HG02642 (cell line): ENCODE measurements around the gene MANEAL.

ENCODE experiments used
- ATAC-seq: cut with Tn5 transposase; IDR thresholded peaks from one replicate; pipeline ENCODE4 v1.9.1; 2021; ENCODE audit warnings: mild to moderate bottlenecking; ENCODE audit not compliant: unreplicated experiment, poor library complexity

The MANEAL gene

DNA sequence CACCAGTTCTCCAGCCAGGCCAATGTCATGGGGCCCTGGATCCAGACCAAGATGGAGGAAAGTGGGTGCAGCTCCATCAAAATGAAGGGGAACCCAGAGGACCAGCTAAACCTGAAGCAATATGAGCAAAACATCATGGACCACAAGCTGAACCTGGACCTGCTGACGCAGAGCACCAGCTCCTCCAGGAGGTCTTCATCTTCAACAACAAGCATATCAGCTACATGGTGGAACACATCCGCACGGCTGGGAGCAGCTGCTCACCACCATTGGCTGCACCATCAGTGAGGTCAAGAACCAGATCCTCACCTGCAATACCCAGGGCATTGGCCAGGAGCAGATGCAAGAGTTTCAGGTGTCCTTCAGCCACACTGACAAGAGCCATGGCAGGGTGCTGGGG is 15.0 kb upstream of the MANEAL start:
- no peak for ATAC-seq

DNA sequence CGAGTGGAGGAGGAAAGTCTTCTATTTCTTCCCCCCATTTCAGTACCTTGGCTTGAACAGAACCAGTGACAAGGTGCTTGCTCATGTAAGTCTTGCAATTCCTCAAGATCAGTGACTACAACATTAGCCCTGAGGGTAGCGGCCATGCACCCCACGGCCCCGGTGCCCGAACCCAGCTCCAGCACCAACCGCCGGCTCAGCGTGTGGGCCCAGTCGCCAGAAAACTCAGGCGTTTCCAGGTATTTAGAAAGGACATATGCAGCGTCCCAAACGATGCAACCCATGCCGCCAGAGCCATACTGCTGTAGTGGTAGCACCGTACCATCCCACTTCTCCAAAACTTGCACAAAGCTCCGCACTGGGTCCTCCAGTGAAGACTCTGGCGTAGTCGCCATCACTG is 11.2 kb upstream of the MANEAL start:
- ATAC-seq: no peak

DNA sequence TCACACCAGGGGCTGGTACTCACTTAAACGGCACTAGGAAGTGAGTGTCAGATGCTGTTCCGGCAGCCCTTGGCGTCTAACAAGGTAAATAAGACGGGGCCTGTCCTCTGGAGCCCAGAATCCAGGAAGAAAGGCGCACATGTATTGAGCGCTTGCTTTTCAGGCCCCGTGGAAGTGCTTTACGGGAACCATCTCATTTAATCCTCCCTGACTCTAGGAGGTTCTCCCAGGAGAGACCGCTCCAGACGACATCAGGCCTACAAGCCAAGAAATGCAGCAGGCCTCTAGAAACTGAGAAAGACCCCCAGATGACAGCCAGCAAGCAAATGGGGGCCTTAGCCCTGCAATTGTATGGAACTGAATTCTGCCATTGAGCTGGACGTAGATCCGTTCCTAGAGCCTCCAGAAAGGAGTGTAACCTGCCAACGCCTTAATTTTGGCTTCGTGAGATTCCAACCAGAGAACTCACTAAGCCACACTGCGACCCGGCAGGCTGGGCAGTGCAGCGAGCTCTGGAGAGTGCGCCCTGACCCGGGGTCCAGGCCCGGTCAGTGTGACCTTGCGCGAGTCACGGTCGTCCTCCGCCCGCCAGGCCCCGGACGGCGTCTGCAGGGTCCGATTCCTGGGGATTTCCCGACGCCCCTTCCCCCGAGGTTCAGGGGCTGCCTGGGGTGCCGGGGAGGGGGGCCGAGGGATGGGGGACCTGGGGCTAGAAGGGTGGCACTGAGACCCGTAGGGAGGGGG is 532 bp upstream of the MANEAL start:
- ATAC-seq: no peak

DNA sequence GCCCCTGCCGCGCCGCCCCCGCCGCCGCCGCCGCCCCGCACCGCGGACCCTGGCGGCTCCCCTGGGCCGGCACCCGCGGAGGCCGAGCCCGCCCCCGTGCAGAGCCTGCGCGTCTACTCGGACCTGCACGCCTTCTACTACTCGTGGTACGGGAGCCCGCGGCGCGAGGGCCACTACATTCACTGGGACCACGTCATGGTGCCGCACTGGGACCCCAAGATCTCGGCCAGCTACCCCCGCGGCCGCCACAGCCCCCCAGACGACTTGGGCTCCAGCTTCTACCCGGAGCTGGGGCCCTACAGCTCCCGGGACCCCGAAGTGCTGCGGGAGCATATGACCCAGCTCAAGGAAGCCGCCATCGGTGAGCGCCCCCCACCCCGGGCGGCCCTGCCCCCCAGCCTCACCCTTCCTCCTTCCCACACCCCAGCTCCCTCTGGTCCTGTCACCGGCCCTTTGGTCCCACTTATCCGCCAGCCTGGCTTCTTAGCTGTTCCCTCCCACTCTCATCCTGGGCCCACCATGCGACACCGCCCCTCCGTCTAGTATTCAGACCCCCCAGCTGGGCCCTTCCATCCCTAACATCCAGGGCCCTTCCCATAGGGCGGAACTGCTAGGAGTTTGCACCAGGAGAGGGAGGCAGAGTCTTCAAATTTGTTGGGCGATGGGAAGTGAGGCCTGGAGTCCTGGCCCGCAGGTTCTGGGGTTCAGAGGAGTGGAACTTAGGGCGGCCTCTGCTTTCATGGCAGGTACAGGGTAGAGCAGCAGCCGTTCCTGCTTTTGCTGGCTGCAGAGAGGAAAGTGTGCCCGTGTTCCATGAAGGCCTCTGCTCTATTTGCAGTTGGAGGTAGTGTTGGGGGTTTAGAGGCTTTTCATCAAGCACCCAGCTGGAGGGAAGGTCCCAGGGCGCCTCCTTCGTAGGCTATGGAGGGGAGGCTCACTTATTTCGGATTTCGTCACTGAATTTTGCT is 1.0 kb downstream of the MANEAL start:
- ATAC-seq: peak; percentile 35

DNA sequence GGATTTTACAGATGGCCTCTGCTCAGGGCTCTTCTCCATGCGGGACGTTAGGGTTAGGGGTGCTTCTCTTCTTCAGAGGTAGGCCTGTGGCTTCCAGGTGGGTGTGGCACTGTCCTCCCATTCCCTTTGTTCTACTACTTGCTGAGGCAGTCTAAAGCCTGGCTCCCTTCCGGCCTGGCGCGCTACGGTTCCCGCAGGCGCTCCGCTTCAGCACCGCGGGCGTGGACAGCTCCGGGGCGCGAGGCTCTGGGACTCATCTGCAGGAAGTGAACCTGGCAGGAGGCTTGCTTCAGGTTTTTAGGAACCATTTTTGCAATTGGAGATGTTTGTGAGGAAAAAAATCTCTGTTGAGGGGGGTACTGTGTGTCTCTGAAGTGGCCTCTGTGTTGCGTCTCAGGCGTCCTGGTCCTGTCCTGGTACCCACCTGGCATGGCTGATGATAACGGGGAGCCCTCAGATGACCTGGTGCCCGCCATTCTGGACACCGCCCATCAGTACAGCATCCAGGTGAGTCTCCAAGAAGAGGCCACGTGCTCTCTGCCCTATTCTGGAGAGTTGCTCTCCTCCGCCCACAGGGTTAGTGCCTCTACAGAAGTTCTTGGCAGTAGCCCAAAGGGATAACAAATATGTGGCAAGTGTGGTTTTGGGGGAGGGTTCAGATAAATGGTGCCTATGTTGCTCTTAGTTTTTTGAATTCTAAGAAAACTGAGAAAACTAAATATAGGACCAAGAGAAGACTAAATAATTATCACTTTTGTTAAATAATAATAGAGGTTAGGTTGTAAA is 1.9 kb downstream of the MANEAL start:
- ATAC-seq: no peak

DNA sequence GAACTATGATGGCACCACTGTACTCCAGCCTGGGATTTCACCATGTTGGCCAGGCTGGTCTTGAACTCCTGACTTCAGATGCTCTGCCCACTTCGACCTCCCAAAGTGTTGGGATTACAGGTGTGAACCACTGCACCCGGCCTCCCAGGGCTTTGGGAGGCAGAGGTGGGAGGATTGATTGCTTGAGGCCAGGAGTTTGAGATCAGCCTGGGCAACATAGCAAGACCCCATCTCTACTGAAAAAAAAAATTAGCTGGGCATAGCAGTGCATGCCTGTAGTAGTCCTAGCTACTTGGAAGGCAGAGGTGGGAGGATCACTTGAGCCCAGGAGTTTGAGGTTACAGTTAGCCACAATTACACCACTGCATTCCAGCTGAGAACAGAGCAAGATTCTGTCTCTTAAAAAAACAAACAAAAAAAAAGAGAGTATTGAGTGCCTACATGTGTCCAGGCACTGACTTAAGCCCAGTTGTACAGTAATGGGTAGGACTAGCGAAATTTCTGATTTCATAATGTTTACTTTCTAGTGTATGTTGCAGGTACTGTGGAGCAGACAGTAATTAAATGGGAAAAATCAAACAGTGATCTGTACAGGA is 4.2 kb downstream of the MANEAL start:
- no peak for ATAC-seq

DNA sequence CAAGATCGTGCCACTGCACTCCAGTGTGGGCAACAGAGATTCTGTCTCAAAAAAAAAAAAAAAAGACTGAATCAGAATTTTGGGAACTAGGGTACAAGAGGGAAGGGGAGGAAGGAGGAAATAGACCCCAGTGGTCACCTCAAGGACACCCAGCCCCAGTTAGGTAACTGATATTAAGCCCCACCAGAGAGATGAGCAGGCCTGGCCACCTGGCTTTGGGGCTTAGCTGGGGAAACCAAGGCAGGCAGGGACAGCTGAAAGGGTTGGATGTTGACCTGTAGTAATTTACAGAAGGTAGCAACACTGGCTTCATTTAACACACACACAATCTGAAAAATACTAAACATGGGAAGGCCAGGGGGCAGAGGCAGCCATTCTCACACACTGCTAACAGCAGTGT is 8.8 kb downstream of the MANEAL start:
- no peak for ATAC-seq

DNA sequence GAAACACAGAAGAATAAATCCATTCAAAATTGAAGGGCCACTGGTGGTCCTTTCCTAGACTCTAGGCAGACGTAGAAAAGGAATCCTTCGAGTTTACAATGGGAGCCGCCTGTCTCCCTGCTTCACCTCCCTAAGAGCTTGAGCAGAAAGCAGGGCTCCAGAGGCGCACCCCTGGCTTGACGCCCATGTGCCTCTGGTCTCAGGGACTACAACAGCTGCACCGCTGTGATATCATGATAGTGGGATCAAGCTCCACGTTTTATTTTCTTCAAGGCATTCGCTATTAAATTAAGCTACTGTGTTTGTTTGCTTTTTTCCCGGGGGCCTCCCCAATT is 13.5 kb downstream of the MANEAL start:
- ATAC-seq: no peak

DNA sequence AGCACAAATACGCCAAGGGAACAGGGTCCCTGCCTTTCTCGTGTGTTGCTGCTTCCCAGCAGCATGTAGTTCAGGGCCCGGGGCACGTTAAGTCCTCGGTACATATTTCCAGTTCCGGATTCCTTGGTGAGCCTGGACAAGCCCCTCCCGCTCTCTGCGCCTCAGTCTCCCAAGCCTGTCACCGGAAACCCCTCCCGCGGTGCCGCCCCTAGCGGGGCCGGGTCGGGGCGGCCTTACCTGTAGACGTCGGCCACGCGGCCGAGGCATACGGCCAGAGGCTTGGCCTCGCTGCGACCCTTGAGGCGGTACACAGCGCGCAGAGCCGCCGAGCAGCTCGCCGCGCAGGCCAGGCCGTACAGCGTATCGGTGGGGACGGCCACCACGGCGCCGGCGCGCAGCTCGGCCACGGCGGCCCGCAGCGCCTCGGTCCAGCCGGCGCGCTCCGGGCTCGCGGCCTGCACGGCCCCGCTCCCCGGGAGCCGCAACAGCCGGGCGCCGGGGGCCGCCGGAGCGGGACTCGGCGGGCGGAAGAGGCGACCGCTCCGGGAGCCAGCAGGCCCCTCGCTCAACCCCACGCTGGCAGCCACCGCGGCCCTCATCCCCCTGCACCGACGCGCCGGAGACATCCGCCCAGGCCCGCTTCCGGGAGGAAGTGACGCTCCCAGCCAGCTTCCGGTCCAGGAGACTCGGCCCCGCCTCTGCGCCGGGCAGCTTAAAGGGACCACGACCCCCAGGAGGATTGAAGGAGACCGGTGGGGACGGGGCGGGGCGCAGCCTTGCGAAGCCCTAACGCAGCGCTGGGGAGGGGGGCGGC is 14.1 kb downstream of the MANEAL start, which contains the start of the genes C1orf122 and YRDC:
Gene C1orf122 (plus strand): TSS at position 236 of the 814 bp plus-strand sequence. CDS start 615 bp downstream, outside the sequence.
Gene YRDC (minus strand): TSS at position 654 of the 814 bp plus-strand sequence. CDS start 28 bp downstream, at position 626.
- peak; percentile 91 for ATAC-seq

DNA sequence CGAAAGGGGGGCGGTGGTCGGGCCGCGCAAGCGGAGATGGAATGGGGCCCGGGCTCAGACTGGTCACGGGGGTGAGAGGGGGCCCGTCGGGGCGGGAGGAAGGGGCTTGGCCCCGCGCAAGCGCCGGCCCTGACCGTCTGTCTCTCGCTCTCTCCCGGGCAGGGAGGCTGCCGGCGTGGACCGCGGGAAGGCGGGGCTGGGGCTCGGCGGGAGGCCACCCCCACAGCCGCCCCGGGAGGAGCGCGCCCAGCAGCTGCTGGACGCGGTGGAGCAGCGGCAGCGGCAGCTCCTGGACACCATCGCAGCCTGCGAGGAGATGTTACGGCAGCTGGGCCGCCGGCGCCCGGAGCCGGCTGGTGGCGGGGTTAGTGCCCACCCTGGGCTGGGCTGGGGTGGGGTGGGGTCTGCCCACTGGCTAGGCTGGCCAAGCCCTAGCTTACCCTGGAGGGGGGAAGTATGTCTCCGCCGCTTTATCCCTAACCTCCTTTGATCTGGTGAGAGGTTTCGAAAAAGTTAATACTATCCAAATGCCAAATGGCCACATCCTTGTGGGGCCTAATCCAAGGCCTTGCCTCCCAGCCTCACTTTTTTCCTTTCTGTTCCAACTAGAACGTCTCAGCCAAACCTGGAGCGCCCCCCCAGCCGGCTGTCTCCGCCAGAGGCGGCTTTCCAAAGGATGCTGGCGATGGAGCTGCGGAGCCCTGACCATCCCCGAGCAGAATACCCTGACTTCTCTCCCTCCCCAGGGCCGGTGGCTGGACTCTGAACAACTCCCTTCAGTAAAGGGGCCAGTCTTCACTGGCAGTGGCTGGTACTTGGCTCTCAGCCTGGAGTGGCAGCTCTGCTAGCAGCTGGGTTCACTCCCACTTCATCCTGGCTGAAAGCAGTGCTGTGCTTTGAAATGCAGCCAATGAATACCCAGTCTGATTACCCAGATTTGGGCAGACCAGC is 15.0 kb downstream of the MANEAL start:
- ATAC-seq: peak; percentile 39

DNA sequence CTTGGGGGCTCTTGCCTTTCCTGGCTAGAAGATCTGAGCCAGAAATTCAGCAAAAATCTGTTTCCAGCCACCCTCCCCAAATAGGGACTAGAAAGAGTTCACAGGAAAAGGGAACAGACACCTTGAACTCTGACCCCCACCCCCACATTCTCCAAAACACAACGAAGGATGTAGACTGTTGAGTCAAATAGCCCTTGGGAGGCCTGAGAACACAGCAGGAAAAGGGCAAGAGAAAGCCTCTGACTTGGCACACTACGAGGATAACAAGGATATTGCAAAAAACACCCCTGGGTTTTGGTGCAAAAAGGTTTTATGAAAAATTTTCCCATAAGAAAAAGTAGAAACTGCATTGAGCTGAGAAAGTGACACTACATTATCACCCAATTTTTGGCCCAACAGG is 16.3 kb downstream of the MANEAL start:
- ATAC-seq: no peak

DNA sequence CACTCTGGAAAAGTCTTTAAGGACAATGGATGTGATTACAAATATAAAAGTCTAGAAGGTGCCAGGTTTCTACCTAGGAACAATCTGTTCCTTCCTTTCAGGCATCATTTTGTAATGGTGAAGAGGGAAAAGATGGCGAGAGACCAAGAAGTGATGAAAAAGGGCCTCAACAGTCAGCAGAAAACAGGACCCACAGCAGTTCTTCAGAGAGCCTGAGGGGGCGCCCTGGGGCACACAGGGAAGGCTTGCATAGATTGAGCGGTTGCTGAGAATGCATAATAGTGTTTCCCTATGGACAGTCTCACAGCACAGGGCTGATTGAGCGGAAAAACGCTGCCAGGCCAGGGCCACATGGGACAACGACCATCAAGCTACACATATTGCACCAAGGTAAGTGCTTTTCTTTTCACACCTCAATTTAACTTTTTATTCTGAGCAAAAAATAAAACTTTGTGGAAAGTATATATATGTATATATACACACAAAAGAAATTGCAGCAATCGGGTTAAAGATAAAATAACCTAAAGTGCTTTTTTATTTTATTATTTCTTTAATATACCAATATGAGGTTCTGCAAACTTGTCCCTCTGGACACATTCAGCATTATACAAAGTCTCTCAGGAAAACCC is 17.5 kb downstream of the MANEAL start:
- ATAC-seq: no peak

DNA sequence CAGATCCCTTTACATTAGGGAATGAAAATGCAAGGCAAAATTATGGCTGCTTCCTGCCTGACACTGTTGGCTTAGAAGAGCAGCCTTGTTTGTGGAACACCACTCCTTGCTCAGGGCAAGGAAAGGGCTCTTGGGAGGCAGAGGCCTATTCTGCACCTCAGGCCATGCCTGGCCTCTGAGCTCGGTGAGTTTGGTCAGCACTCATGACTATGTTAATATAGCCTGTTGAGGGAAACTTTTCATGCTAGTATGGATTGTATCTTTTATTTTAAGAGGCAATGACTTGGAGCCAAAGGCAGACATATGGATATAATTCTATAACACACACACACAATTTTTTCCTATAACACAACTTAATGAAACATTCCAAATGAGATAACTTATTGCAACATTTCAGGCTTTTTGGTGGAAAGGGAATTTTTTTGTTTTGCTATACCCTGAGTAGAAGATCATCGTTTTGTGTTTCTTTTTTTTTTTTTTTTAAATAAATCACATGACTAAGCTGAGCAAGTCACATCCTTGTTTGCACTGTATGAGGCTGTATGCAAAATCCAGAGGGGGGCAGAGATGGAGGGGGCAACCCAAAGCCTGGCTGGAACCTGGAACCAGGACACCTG is 20.0 kb downstream of the MANEAL start:
- no peak for ATAC-seq

DNA sequence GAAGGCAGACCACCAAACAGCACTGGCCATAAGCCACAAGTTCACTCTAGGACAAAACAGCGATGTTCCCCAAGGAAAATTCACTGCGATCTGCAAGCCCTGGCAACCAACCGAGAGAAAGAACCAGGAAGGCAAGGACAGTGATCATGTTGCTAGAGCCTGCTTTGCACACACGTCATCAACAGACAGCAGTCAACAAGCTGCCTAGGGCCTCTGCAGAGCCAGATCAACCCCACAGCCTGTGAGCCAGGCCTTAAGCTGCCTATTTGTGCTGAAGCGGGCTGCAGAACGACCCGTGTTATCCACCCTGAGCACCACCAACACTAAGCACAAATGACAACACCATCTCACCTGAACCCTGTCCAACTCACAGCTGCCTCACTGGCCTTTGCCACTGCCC is 20.6 kb downstream of the MANEAL start:
- no peak for ATAC-seq

DNA sequence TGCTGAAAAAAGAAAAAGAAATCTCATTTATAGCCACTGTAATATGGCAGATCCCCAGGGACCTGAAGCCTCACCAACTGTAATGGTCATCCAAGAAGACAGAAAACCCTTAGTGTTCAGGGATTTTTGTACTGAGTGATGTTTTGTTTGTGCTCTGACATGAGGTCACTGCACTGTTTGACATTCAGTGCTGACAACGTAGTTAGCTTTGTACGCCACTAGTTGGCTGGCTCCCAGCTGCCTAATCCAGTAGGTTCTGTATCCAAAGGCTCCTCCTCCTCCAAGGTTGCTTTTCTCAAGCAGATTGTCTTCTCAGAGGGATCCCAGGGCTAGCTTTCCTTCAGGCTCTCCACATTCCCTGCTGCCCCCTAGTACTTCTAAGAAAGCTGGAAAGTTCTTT is 23.8 kb downstream of the MANEAL start:
- no peak for ATAC-seq

DNA sequence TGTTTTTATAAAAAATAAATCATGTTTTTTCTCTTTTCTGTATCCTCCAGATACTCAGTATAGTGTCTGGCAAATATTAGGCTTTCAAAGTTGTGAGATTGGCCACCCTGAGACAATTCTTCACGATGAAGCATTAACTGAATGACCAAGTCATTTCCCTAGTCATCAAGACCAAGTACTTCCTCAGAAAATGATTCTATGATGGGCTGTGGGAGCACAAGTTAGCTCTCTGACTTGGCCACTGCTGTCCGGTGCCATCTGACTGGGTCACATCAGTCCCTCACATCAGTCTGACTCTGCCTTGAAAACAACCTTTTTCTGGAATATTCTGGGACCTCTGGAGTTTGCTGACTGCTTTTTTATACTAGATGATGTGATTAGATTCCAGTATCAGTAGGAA is 27.8 kb downstream of the MANEAL start:
- ATAC-seq: no peak
